NCI-H187 treated with DMSO at 0.1 percent for 48 hours (cell line): ENCODE measurements around the gene FBXW9.
"Not testable (repeated sequence)": the region's sequence is repeated elsewhere in the genome, so short reads cannot be mapped to it uniquely, and the experiment has no call there.

Source experiments
- DNase-seq: peaks from one replicate; lab custom pipeline; 2025; lab: John Stamatoyannopoulos, UW

The FBXW9 gene

DNA sequence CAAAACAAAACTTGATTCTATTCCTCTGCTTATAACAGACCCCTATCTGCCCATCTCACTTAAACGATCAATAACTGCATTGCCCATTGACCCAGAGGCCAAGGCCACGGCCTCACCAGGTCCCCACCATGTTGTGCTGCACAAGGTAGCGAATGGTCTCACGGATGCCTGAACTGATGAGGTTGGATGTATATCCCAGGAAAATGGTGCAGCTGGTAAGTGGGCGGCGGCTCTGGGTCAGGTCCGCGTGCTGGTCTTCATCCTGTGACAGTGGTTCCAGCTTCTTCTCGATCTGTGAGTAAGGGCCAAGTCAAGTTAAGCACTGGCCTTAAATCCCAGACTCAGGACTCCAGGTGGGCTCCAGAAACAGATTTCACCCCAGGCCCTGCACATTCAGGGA lies 16.4 kb downstream of the FBXW9 start:
- DNase-seq: no peak

- not testable (repeated sequence) for DNase-seq
Observed at GRCh38 chr19:12678039-12678438, 18.4 kb downstream of the FBXW9 start.

- DNase-seq: no peak
Observed at GRCh38 chr19:12676928-12677327, 19.5 kb downstream of the FBXW9 start.

DNA sequence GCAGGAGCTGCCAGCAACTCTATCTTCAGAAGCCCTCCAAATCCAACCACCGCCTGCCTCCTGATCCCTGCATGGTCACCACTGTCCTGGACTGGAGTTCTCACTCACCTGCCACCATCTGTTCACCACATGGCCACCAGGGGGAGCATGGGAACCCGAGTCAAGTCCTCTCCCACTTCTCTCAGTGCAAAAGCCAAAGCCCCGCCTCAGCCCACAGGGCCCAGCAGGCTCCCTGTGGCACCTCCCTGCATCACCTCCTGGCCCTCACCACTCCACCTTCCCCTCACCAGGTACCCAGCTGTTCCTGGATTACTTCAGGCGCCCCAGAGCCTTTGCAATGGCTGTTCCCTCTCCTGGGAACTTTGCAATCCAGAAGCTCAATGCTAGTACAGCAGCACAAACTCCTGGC lies 20.0 kb downstream of the FBXW9 start:
- DNase-seq: no peak

GRCh38 chr19:12675940-12676339 lies 20.5 kb downstream of the FBXW9 start:
- DNase-seq: no peak

- DNase-seq: no peak
Observed at GRCh38 chr19:12675399-12675798, 21.0 kb downstream of the FBXW9 start.

GRCh38 chr19:12672744-12673143 lies 23.7 kb downstream of the FBXW9 start:
- no peak for DNase-seq

- DNase-seq: no peak
Observed at GRCh38 chr19:12670159-12670928, 26.1 kb downstream of the FBXW9 start.

DNA sequence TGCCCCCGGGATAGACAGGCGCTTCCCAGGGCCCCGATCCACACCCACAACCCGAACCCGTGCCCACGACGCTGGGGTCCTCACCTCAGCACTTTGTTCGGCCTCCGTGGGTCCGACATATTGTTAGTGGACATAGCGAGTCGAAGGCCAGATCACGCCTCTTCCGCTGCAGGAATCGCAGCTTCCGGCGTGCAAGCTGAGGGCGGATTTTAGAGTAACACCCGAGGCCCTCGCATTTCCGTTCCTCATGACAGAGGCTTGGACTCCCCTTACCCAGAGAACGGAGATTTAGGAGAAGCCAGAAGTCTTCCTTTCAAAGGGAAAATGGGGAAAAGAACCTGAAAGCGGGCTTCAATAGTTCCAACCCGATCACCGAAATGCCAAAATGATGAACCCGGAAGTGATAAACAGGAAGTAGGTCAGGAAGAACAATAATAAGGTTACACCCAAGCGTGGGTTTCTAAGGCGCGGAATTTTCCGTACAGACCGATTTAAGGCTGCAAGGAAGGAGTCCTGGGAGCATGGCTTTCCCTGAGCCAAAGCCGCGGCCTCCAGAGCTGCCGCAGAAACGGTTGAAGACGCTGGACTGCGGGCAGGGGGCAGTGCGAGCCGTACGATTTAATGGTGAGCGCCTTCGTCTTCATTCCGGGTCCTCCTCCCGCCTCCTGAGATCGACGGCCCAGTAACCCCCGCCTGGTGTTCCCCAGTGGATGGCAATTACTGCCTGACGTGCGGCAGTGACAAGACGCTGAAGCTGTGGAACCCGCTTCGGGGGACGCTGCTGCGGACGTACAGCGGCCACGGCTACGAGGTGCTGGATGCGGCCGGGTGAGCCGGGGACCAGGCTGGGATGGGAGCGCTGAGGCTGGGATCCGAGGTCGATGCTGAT lies 26.9 kb downstream of the FBXW9 start:
- no peak for DNase-seq

DNA sequence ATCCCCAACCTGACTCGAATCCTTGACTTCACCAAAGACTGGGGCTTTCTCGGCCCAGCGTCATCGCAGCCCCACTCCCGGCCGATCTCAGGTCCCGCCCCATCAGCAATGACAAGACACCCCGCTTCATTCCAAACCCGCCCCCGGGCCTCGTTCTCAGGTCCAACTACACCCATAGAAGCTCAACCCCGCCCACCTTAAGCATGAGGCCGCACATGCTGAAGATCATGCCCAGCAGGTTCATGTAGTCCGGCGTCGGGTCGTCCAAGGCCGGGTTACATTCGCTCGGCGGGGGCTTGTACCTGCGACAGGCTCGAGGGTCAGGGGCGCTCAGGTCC lies 27.5 kb downstream of the FBXW9 start:
- DNase-seq: no peak

- DNase-seq: no peak
Observed at GRCh38 chr19:12668346-12668745, 28.1 kb downstream of the FBXW9 start.

- DNase-seq: no peak
Observed at GRCh38 chr19:12667731-12668302, 28.6 kb downstream of the FBXW9 start.

DNA sequence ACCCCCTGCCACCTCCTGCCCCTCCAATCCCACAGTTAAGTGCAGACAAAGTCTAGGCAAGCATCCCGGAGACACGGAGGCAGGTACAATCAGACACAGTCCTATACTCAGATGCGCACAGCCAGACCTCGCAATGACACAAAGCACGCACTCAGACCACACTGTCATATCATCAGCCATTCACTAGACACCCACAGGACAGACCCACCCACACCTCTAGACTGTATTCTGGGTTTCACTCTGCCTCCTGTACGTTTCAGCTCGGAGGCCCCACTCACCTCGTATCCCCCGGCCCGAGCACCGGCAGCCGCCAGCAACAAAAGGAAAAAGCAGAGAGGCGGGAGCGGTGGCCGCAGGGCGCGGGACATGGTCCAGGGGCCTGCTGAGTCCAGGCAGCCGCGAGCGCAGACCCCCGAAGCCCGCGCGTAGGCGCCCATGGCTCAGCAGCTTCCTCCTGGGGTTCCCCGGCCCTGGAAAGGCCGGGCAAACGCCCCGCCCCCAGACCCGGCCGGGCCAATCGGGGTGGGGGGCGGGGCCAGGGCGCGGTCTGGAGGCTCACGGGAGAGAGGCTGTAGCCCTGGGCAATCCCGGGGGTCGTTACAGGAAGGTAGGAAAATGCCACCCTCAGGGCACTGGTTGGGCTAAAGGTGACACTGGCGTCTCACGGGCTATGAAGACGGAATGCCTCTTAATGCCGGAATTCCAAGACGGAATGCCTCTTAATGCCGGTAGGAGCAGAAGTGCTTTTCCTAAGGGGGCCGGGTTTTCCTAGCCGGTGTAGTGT lies 30.0 kb downstream of the FBXW9 start, which contains the start of the genes MAN2B1 and WDR83:
Gene MAN2B1, minus strand, starts transcription at position 478 of the 784 bp plus-strand sequence. Its CDS starts 41 bp downstream, at position 437.
Gene WDR83, plus strand, starts transcription at position 543 of the 784 bp plus-strand sequence. CDS start 2,984 bp downstream, outside the sequence.
- DNase-seq: no peak

GRCh38 chr19:12665671-12666264 lies 30.7 kb downstream of the FBXW9 start:
- DNase-seq: no peak

- DNase-seq: no peak
Observed at GRCh38 chr19:12665281-12665573, 31.2 kb downstream of the FBXW9 start.

GRCh38 chr19:12664406-12665280 lies 31.8 kb downstream of the FBXW9 start:
- DNase-seq: no peak

DNA sequence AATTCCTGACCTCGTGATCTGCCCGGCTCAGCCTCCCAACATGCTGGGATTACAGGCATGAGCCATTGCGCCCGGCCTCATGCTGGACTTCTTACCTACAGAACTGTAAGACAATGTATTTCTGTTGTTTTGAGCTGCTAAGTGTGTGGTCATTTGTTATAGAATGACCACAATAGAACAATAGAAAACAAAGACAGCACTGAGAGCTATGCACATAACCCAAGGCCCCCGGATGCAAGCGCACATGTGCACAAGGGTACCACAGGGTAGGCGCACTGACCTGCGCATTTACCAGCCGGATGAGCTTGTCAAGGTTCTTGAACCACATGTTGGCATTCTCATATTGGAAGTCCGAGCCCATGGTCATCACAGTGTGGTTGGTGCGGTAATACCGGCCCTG lies 35.5 kb downstream of the FBXW9 start:
- no peak for DNase-seq

DNA sequence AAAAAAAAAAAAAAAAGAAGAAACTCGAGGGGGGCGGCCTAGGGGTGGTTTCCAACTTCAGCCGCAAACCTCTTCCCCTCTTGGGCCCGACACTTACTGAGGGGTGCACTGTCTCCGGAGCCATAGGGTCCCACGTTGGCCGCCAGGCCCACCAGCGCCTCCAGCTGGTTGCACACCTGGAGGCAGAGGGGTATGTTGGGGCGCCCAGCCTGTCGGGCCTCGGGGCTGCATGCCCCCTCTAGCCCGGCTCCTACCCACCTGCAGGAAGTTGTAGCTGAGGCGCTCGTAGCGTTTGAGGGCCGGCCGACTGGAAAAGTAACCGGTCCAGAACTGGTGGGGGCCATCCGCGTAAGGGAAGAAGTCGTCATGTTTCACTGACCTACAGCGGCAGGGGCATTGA lies 38.5 kb downstream of the FBXW9 start:
- no peak for DNase-seq

DNA sequence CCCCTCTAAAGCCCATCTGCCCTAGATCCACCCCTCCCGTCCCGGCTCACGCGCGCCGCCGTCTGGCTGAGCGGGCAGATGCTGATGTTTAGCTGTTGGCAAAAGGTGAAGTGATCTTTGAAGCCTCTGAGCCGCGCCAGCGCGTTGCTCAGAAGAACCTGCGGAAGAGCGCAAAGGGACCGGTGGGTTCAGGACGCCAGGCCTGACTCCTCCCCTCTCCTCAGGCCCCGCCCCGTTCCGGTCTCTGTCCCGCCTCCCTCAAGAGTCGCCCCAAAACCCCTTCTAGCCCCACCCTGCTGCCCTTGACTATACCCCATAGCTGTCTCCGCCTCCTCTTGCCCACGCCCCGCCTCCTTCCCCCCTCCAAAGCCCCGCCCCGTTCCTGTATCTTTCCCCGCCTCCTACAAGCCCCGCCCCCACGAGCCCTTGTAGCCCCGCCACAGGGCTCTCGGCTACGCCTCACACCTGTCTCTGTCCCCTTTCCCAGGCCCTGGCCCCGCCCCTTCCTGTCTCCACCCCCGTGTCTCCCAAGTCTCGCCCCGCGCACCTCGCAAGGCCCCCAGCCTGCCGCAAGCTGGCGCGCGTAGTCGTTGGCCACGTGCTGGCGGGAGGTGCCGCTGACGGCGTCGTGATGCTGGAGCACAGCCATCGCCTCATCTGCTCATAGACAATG lies 39.4 kb downstream of the FBXW9 start:
- DNase-seq: no peak

- DNase-seq: no peak
Observed at GRCh38 chr19:12655546-12655945, 40.9 kb downstream of the FBXW9 start.
